Esophagus (tissue), 2 donors: ENCODE results near the gene ITGA11. TPM values are rescaled to one million over a fixed set of nuclear protein-coding genes. Genes with fewer than 3 reads are reported as not detected.

Experiments
- H3K27ac ChIP-seq, 2 donors: one replicate each; pipeline ENCODE4 v1.5.1; 2013; ENCODE audit warnings: low read depth in 2 of 2, mild to moderate bottlenecking in 2 of 2, inconsistent platforms in 1 of 2, low read length in 1 of 2, moderate library complexity in 1 of 2
- H3K27me3 ChIP-seq, 2 donors: one replicate each; pipeline ENCODE4 v1.6.1; 2013; ENCODE audit warnings: low read length in 2 of 2, control low read depth in 1 of 2, mild to moderate bottlenecking in 1 of 2; ENCODE audit not compliant: insufficient read depth in 2 of 2, control insufficient read depth in 1 of 2
- H3K36me3 ChIP-seq, 2 donors: one replicate each; pipeline ENCODE4 v1.6.1; 2013; ENCODE audit warnings: low read length in 1 of 2; ENCODE audit not compliant: control insufficient read depth in 2 of 2, insufficient read depth in 2 of 2
- H3K4me1 ChIP-seq, 2 donors: one replicate each; pipeline ENCODE4 v1.6.1; 2013; ENCODE audit warnings: low read length in 1 of 2; ENCODE audit not compliant: control insufficient read depth in 2 of 2, insufficient read depth in 2 of 2
- H3K4me3 ChIP-seq, 2 donors: one replicate each; pipeline ENCODE4 v1.5.1; 2013; ENCODE audit warnings: low read length in 2 of 2, mild to moderate bottlenecking in 2 of 2, low read depth in 1 of 2, moderate library complexity in 1 of 2
- H3K9me3 ChIP-seq, 2 donors: one replicate each; pipeline ENCODE4 v1.6.1; 2013; ENCODE audit warnings: mild to moderate bottlenecking in 2 of 2, low read depth in 1 of 2, low read length in 1 of 2, moderate library complexity in 1 of 2; ENCODE audit not compliant: control insufficient read depth in 2 of 2, insufficient read depth in 1 of 2
- WGBS, 2 donors: extraction: QIAGEN DNeasy Blood & Tissue Kit; methylation state at CpG; one replicate each; pipeline ENCODE4 v1.1.7; 2013; 5-methylcytosine and 5-hydroxymethylcytosine counted together
- polyA plus RNA-seq, 2 donors: library from polyadenylated mRNA; stranded (reverse); fragments of 200-250 nt; gene quantifications; one replicate each; pipeline ENCODE4 v1.2.3, GENCODE V29; 2013
- donor health status: healthy with polysubstance abuse.
- donor health status: Bipolar disorder and iron deficiency.

ITGA11 gene
- polyA plus RNA-seq, 2 donors = 0.14 to 0.45 TPM

DNA sequence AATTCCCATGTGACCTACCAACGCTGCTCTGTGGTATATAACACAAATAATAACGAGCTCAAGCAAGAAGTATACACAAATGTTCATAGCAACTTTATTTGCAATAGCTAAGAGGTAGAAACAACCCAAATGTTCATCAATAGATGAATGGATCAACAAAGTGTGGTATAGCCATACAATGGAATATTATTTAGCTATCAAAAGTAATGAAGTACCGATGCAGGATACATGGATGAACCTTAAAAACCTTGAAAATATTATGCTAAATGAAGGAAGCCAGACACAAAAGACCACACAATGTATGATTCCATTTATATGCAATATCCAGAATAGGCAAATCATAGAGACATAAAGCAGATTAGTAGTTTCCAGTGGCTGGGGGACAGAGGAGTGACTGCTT is 170.0 kb downstream of the ITGA11 start:
- no peaks in the 10 kb centered on the region for H3K9me3 ChIP-seq
- WGBS, 2 donors = 95 to 98% methylated on average over 3 of the region's 3 CpGs

DNA sequence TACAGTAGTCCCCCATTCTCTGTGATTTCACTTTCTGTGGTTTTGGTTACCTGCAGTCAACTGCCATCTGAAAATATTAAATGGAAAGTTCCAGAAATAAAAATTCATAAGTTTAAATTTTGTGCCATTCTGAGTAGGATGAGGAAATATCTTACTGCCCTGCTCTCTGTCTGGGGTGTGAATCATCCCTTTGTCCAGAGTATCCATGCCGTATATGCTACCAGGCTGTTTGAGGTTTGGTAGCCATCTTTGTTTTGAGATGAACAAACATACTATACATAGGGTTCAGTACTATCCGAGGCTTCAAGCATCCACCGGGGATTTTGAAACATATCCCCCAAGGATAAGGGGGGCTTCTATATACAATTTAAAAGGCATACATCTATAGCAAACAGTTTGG is 170.7 kb downstream of the ITGA11 start:
- Histone ChIP-seq H3K27me3 (no peaks in the 10 kb centered on the region), H3K4me3 (no peak overlapping the region), H3K9me3 (no peaks in the 10 kb centered on the region), H3K36me3 (no peaks in the 10 kb centered on the region), H3K4me1 (no peaks in the 10 kb centered on the region), H3K27ac (no peak overlapping the region)
- 85 to 90% methylated on average over 3 of the region's 3 CpGs for WGBS, 2 donors

More for the DNA sequence above, 170.0 kb downstream of the ITGA11 start:
- no peak overlapping the region for H3K4me3 ChIP-seq
- H3K27me3 ChIP-seq = no peaks in the 10 kb centered on the region
- no peaks in the 10 kb centered on the region for H3K4me1 ChIP-seq
- no peaks in the 10 kb centered on the region for H3K36me3 ChIP-seq
- no peak overlapping the region for H3K27ac ChIP-seq

DNA sequence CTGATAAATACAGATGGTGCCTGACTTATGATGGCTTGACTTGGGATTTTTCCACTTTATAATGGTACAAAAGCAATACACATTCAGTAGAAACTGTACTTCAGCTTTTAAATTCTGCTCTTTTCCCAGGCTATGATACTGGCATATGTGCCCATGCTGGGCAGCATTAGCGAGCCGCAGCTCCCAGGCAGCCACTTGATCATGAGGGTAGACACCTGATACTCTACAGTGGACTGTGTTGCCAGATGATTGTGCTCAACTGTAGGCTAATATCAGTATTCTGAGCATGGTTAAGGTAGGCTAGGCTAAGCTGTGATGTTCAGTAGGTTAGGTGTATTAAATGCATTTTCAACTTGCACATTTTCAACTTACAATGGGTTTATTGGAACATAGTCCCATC is 172.1 kb downstream of the ITGA11 start:
- H3K4me1 ChIP-seq = no peaks in the 10 kb centered on the region
- no peaks in the 10 kb centered on the region for H3K36me3 ChIP-seq
- no peaks in the 10 kb centered on the region for H3K27me3 ChIP-seq
- H3K4me3 ChIP-seq = no peak overlapping the region
- H3K27ac ChIP-seq = peak overlapping the region; percentile 9 to 17
- 91 to 100% methylated on average over 2 of the region's 2 CpGs for WGBS, 2 donors
- no peaks in the 10 kb centered on the region for H3K9me3 ChIP-seq

DNA sequence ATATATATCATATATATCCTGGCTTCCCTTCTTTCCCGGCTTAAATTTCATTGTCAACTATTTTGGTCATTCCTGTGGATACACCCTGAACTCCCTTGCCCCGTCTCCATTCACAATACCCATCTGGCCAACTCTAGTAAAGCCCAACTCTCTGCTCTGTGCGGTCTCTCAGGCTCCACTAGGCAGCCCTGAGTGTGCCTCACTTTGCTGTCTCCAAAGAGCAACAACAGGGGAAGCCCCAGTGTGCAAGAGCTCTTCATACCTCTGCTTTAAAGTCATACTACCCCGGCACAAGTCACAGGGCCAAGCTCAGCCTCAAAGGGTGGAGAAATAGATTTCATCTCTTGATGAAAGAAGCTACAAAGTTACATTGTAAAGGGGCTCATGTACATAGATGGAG is 173.3 kb downstream of the ITGA11 start:
- H3K9me3 ChIP-seq = no peaks in the 10 kb centered on the region
- WGBS, 2 donors = 67 to 68% methylated on average over 4 of the region's 4 CpGs
- peak overlapping the region in 1 of 2 donors; percentile 60 for H3K27ac ChIP-seq

DNA sequence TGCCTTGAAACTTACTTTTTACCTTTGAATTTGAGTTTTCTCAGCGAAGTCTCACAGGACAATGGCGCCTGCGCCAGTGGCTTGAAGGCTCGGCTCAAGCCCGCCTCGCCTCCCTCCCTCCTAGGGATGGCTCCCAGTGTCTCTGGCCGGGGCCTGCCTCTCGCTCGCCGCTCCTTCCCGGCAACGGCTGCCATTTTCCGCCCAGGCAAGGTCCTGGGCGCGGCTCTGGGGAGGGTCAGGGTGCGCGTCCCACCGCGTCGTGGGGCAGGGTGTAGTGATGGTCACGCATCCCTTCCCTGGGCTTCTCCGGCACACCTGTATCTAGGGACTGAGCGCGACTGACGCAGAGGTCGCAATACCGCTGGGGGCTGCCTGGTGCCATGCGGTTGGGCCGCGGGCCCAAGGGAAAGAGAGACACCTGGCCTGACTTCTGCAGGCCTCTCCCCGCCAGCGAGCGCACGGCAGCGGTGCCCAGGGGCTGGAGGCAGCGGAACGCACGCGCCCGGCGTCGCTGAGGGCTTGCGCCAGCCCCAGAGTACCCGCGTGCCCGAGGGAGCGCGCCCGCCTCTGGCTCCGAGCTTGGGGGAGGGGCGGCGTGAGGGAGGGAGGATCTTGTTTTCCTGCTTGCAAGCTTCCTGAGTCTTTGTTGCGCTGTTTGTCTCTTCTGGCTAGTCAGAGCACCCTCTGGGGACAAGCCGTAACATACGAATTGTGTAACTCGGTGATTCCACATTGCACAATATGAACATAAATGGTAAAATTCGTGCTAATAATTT is 175.1 kb downstream of the ITGA11 start:
- Histone ChIP-seq H3K27ac (peak overlapping the region; percentile 87 to 95), H3K27me3 (no peaks in the 10 kb centered on the region), H3K36me3 (no peaks in the 10 kb centered on the region), H3K4me1 (no peaks in the 10 kb centered on the region), H3K4me3 (peak overlapping the region; percentile 58), H3K9me3 (no peaks in the 10 kb centered on the region)
- WGBS, 2 donors = 8 to 9% methylated on average over 57 of the region's 57 CpGs

More for the DNA sequence above, 173.3 kb downstream of the ITGA11 start:
- Histone ChIP-seq H3K4me3 (no peak overlapping the region), H3K36me3 (no peaks in the 10 kb centered on the region), H3K27me3 (no peaks in the 10 kb centered on the region), H3K4me1 (no peaks in the 10 kb centered on the region)

DNA sequence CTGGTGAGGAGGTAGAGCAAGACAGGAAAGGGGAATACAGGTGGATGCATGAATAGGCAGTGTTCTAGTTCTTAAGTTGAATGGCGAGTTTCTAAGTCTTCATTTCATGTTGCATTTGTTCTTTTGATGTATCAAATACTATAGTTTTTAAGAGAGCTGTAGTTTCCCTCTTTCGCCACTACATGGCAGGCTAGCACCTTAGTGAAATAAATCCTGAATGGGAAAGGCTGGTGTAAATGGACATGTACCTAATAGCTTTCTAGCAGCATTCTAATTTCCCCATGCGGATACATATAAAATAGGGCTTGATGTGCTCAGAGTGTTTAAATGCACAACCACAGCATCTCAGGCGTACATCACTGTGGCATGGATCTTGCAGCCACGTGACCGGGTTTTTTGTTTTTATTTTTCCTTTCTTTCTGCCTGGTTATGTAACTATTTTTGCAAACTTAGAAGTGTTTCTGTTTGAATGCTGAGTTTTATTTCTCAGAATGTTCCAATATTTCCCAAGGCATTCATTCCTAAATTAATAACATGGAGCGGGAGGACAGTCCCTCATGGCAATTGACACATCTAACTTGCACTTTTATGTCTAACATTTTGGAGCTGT is 178.9 kb downstream of the ITGA11 start:
- WGBS, 2 donors = 20 to 32% methylated on average over 7 of the region's 7 CpGs
- Histone ChIP-seq H3K27ac (no peak overlapping the region), H3K9me3 (no peaks in the 10 kb centered on the region), H3K36me3 (no peaks in the 10 kb centered on the region), H3K27me3 (no peaks in the 10 kb centered on the region), H3K4me3 (no peak overlapping the region), H3K4me1 (no peaks in the 10 kb centered on the region)

DNA sequence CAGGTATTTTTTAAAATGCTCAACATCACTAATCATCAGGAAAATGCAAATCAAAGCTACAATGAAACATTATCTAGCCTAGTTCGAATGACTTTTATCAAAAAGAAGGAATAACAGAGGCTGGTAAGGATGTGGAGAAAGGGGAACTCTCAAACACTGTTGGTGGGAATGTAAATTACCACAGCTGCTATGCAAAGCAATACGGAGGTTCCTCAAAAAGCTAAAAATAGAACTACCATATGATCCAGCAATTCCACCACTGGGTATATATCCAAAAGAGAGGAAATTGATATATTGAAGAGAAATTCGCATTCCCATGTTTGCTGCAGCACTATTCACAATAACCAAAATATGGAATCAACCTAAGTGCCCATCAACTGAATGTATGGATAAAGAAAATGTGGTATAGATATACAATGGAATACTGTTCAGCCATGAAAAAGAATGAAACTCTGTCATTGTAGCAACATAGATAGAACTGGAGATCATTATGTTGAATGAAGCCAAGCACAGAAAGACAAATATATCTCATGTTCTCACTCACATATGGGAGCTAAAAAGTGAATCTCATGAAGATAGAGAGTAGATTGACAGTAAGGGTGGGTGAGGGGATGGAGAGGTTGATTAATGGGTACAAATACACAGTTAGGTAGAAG is 182.8 kb downstream of the ITGA11 start:
- Histone ChIP-seq H3K4me3 (no peak overlapping the region), H3K27ac (no peak overlapping the region), H3K27me3 (no peaks in the 10 kb centered on the region), H3K9me3 (no peaks in the 10 kb centered on the region), H3K36me3 (no peaks in the 10 kb centered on the region), H3K4me1 (no peaks in the 10 kb centered on the region)
- 66 to 75% methylated on average over 3 of the region's 3 CpGs for WGBS, 2 donors

Other genes starting within 250 kb of the ITGA11 start
- gene CALML4, start 226.8 kb downstream of the ITGA11 start, polyA plus RNA-seq = 10 to 100 TPM in 1 of 2 donors, 1 to 10 TPM in 1; 5.0 to 11.2 TPM
- gene CLN6, start 202.4 kb downstream of the ITGA11 start, polyA plus RNA-seq = 10 to 100 TPM; 17.8 to 23.5 TPM
- gene FEM1B, start 154.4 kb downstream of the ITGA11 start, polyA plus RNA-seq = 10 to 100 TPM in 1 of 2 donors, 1 to 10 TPM in 1; 9.5 to 12.5 TPM
- under 1 TPM; 0.24 to 0.35 TPM for gene CORO2B, start 146.8 kb upstream of the ITGA11 start, polyA plus RNA-seq